Activated T-helper 1 cell treated with anti-CD3 and anti-CD28 coated beads, Interleukin-12 subunit alpha, Interleukin-12 subunit beta, Interleukin-2, Interleukin-4 antibody, amounts not matched to agents 30 ng/mL and 10 ng/mL and 1 ng/mL, durations not matched to agents 14 hours and 24 hours and 36 hours (primary cell): ENCODE measurements around the gene KRT77. TPM values are rescaled to one million over a fixed set of nuclear protein-coding genes. Genes with fewer than 3 reads are reported as not detected.
"Not testable (repeated sequence)": the region's sequence is repeated elsewhere in the genome, so short reads cannot be mapped to it uniquely, and the experiment has no call there.

Experiments
- DNase-seq: peaks from one replicate; pipeline ENCODE4 v3.0.0; 2021; ENCODE audit warnings: low spot score
- H3K27ac Mint-ChIP-seq: one replicate; pipeline ENCODE4 v1.8.0; 2021; ENCODE audit warnings: mild to moderate bottlenecking, mixed read lengths
- H3K27me3 Mint-ChIP-seq: one replicate; pipeline ENCODE4 v1.8.0; 2022; ENCODE audit warnings: mild to moderate bottlenecking, moderate library complexity, mixed read lengths; ENCODE audit not compliant: insufficient read depth
- H3K36me3 Mint-ChIP-seq: one replicate; pipeline ENCODE4 v1.8.0; 2021; ENCODE audit warnings: low read depth, mixed read lengths
- H3K4me1 Mint-ChIP-seq: one replicate; pipeline ENCODE4 v1.8.0; 2021; ENCODE audit warnings: low read depth, mixed read lengths
- H3K4me3 Mint-ChIP-seq: one replicate; pipeline ENCODE4 v1.8.0; 2021; ENCODE audit warnings: mild to moderate bottlenecking, moderate library complexity, mixed read lengths
- H3K9me3 Mint-ChIP-seq: one replicate; pipeline ENCODE4 v1.8.0; 2021; ENCODE audit warnings: mixed read lengths
- intact Hi-C: fragments of 100-400 bp; cut with micrococcal nuclease; formaldehyde crosslinking; loops from one replicate; pipeline ENCODE4 v1.15.1; 2024
- total RNA-seq: library from RNA; stranded (reverse); gene quantifications from 2 replicates; pipeline ENCODE4 v1.2.3, GENCODE V29; 2022

KRT77 gene
- total RNA-seq, 1 donor from 2014 or later: not detected

DNA sequence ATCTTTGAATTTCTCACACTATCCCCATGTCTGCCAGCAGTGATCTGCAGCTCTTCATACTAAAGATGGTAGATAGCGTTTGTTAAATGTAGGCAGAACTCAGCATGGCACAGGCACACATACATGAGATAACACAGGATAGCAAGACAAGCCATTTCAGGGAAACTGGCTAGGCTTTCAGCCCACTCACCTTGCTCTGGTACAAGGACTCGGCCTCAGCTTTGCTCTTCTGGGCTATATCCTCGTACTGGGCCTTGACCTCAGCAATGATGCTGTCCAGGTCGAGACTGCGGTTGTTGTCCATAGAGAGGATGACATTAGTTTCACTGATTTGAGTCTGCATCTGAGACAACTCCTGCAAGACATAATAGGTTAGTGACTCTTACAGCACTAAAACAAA, 26.2 kb downstream of the KRT77 start:
- Mint-ChIP-seq H3K9me3 (no peaks in the 10 kb centered on the region), H3K4me3 (no peak overlapping the region), H3K27ac (no peak overlapping the region), H3K27me3 (peaks cover 28% of the 10 kb centered on the region), H3K4me1 (peaks cover 11% of the 10 kb centered on the region), H3K36me3 (no peaks in the 10 kb centered on the region)
- intact Hi-C loops: no loop called here
- DNase-seq: no peak

DNA sequence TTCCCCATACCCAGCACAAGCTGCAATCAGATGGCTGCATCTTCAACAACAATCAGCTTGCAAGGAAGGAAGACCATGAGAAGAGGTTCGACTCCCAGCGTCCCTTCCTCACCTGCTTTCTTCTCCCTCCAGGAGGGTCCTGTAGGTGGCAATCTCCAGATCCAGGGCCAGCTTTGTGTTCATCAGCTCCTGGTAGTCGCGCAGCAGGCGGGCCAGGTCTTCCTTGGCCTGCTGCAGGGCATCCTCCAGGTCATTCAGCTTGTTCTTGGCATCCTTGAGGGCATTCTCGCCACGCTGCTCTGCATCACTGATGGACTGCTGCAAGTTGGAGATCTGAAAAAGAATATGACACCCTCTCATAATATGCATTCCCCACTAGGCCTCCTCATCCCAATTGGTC, 27.2 kb downstream of the KRT77 start:
- no peak for DNase-seq
- Mint-ChIP-seq H3K27ac (no peak overlapping the region), H3K9me3 (no peaks in the 10 kb centered on the region), H3K4me1 (peaks cover 4% of the 10 kb centered on the region), H3K4me3 (no peak overlapping the region), H3K36me3 (no peaks in the 10 kb centered on the region), H3K27me3 (peaks cover 28% of the 10 kb centered on the region)
- intact Hi-C loops: no loop called here

DNA sequence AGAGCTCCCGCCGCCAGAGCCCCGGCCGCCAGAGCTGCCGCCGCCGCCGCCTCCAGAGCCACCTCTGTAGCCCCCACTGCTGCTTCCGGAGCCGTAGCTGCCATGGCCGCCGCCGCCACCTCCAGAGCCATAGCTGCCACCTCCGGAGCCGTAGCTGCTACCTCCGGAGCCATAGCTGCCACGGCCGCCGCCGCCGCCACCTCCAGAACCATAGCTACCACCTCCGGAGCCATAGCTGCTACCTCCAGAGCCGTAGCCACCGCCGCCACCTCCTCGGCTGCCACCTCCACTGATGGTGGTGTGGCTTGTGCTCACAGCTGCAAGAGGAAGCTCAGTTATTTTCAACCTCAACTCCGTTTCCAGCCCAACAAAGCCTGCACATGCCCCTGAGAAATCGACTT, 28.0 kb downstream of the KRT77 start:
- intact Hi-C loops: no loop called here
- Mint-ChIP-seq H3K36me3 (no peaks in the 10 kb centered on the region), H3K4me3 (no peak overlapping the region), H3K4me1 (no peaks in the 10 kb centered on the region), H3K9me3 (no peaks in the 10 kb centered on the region), H3K27ac (no peak overlapping the region), H3K27me3 (peaks cover 25% of the 10 kb centered on the region)
- DNase-seq: no peak

DNA sequence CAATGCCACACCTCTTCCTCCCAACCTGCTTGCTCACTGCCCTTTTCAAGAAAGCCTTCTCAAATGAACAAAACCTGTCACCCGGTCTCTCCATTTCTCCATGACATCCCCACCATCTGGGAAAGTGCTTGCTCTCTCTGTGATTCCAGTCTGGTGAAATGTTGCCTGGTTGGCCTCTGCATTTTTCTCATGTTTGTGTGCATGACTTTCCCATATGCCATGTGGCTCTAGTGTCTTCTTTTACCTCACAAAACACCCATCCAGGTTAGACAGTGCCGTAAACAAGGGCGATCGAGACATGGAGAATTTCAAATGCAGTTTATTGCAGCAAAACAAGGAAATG, 28.9 kb downstream of the KRT77 start:
- H3K27me3 Mint-ChIP-seq: peaks cover 24% of the 10 kb centered on the region
- no peak for DNase-seq
- intact Hi-C loops: no loop called here
- H3K4me3 Mint-ChIP-seq: no peak overlapping the region
- no peaks in the 10 kb centered on the region for H3K36me3 Mint-ChIP-seq
- no peaks in the 10 kb centered on the region for H3K9me3 Mint-ChIP-seq
- no peaks in the 10 kb centered on the region for H3K4me1 Mint-ChIP-seq
- H3K27ac Mint-ChIP-seq: no peak overlapping the region

DNA sequence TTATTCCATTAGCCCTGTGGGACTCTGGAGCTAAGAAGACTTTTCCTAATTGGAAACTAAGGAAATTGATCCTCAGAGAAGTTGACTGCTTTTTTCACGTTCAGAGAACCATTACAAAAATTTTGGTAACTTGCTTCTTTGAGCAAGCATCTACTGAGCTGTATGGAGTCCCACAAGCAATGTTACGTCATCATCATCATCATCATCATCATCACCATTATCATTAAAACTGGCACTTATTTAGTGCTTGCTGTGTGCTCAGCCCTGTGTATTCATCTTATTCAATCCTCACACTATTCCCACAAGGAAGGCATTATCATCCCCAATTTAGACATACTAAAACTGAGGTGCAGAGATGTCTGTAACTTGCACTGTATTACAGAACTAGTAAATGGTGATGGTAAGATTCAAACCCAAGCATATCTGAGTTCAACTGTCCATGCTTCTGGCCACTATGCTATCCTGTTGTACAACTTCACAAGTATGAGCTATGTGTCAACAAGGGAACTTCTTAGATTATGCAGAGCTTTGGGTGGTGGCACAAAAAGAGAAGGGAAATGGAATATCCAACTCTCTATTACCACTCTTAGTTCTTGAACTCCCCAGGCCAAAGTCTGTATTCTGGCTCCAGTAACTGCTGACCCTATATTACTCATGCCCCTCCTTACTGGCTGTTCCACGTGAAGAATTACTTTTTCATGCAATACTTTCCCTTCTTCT, 29.5 kb downstream of the KRT77 start:
- Mint-ChIP-seq H3K4me1 (no peaks in the 10 kb centered on the region), H3K27ac (no peak overlapping the region), H3K4me3 (no peak overlapping the region), H3K27me3 (peaks cover 24% of the 10 kb centered on the region), H3K9me3 (no peaks in the 10 kb centered on the region), H3K36me3 (no peaks in the 10 kb centered on the region)
- DNase-seq: no peak
- intact Hi-C loops: no loop called here

DNA sequence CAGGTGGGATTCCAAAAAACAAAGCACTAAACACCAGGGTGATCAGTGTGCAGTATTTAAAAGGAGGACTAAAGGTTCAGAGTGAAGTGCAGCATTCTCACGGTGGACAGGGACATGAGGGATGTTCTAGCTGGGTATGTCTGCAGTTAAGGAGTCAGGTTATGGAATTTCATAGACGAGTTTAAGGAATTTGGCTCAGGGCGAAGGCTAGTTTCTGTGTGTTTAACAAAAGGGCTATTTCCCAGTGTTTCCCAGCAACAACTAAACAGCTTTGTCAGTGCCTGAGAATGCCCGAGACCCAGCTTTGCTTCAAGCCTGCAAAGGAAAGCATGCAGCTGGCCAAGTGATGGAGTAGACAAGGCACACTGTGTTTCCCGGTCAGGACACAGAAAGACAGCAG, 30.1 kb downstream of the KRT77 start:
- Mint-ChIP-seq H3K4me3 (no peak overlapping the region), H3K27ac (no peak overlapping the region), H3K36me3 (no peaks in the 10 kb centered on the region), H3K9me3 (no peaks in the 10 kb centered on the region), H3K27me3 (peaks cover 20% of the 10 kb centered on the region), H3K4me1 (no peaks in the 10 kb centered on the region)
- intact Hi-C loops: no loop called here
- no peak for DNase-seq

DNA sequence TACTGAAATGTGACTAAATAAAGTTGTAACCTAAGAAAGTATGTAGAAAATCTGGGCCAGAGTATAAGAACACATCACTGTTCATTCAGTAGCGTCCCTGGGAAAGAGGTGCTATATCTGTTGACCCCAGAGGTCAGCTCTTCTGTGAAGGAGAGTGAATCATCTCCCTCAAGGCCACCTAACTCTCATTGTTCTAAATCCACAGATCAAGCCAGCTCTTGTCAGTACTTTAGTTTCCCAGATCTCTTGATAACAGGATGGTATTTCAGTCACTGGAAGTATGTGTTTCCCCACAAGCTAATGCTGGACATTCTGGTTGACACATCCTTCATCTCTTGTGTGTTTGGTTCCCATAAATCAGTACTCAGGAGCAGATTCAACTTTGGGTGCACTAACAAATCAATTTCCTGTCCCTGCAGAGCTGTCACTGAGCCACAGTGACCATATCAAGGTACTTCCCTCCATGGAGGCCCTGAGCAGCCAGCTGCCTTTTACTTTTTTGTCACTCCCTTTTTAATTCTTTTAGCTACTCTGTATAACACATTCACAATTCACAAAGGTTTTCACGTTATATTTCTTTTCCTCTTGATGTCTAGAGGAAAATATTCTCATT, 30.9 kb downstream of the KRT77 start:
- Mint-ChIP-seq H3K4me3 (no peak overlapping the region), H3K27ac (no peak overlapping the region), H3K36me3 (no peaks in the 10 kb centered on the region), H3K9me3 (no peaks in the 10 kb centered on the region), H3K27me3 (peaks cover 17% of the 10 kb centered on the region), H3K4me1 (no peaks in the 10 kb centered on the region)
- intact Hi-C loops: no loop called here
- no peak for DNase-seq

DNA sequence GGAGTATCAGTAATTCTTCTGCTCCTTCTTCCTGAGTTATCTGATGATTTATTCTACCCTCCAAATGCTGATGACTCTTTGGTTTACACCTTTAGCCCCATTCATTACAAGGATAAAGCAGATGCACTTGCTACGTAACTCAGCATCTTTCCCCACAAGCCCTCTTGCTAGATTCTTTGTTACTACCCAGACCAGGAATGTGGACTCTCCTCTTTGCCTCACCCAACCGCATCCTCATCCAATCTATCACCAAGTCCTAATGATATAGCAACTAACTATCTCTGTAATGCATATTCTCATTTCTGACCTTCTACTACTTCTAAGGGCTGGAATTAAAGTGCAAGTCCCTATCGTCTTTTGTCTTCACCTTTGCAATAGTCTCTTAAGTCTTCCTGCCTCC, 32.4 kb downstream of the KRT77 start:
- intact Hi-C loops: no loop called here
- Mint-ChIP-seq H3K9me3 (no peaks in the 10 kb centered on the region), H3K4me1 (no peaks in the 10 kb centered on the region), H3K27me3 (peaks cover 14% of the 10 kb centered on the region), H3K36me3 (no peaks in the 10 kb centered on the region), H3K4me3 (no peak overlapping the region), H3K27ac (no peak overlapping the region)
- DNase-seq: no peak

DNA sequence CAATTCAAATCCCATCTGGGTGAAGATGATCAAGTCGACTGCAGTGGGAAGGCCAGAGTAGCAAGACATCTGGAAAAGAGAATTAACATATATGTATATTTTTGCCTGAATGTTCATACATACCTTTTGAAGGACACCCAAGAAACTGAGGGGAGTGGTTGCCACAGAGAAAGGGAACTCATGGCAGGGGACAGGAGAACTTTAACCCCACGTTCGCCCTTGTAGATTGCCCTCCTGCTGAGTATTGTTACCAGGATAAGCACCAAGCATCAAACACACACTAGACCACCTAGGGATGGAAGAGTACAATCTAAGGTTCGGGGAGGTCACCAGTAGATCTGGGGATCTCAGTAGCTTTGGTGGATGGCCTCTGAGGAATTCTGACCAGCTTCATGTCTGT, 32.8 kb downstream of the KRT77 start:
- H3K9me3 Mint-ChIP-seq: no peaks in the 10 kb centered on the region
- H3K4me3 Mint-ChIP-seq: no peak overlapping the region
- intact Hi-C loops: no loop called here
- no peak for DNase-seq
- no peaks in the 10 kb centered on the region for H3K4me1 Mint-ChIP-seq
- H3K27me3 Mint-ChIP-seq: peaks cover 11% of the 10 kb centered on the region
- no peaks in the 10 kb centered on the region for H3K36me3 Mint-ChIP-seq
- H3K27ac Mint-ChIP-seq: no peak overlapping the region

DNA sequence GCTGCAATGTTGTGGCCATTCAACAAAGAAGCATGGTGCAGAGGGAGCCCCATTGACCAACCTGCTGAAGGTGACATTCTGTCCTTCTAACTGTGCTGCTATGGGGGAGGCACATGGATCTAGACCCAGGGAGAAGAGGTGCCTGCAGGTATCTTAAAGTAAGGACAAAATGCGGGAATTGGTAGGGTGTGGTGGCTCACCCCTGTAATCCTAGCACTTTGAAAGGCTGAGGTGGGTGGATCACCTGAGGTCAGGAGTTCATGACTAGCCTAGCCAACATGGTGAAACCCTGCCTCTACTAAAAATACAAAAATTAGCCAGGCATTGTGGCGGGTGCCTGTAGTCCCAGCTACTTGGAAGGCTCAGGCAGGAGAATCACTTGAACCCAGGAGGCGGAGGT, 33.4 kb downstream of the KRT77 start:
- H3K27ac Mint-ChIP-seq, H3K9me3 Mint-ChIP-seq, H3K4me3 Mint-ChIP-seq, H3K4me1 Mint-ChIP-seq, H3K36me3 Mint-ChIP-seq, intact Hi-C loops, DNase-seq: not testable (repeated sequence)
- H3K27me3 Mint-ChIP-seq: peaks cover 11% of the 10 kb centered on the region

DNA sequence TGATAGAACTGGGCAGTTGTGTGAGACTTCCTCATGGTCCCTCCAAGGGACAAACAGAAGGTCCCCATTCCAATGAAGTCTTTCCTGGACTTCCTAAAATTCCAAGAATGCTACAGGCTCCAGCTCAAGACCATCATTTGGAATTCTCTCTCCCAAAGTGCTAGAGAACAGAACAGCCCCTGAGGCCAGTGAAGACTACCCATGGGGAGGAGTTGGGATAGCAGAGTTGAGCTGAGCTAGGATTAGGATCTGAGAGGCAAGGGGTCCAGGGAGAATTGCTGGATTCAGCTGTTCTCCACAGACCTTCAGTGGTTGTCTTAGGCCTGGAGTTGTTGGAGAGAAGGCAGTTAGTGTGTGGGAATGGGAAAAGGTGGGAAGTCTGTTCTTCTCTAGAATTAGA, 33.9 kb downstream of the KRT77 start:
- Mint-ChIP-seq H3K27ac (no peak overlapping the region), H3K27me3 (peaks cover 9% of the 10 kb centered on the region), H3K4me1 (no peaks in the 10 kb centered on the region), H3K4me3 (no peak overlapping the region), H3K36me3 (no peaks in the 10 kb centered on the region), H3K9me3 (no peaks in the 10 kb centered on the region)
- no peak for DNase-seq
- intact Hi-C loops: no loop called here

DNA sequence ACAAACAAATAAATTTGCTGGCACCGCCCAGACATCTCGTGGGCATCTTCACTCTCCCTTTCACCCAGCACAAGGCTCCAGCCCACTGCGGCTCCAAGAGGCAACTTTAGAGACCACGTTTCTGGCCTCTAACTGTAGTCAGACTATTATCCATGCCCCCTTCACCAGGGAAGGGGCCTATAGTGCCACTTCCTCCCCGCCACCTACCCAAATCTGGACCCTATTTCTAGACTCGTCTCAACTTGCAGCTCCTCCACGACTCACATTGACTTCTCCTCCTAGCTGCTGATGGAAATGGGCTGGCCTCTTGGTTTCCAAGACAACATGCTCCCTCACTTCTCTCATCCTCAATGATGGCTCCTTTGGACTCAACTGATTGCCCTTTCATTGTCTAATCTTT, 35.4 kb downstream of the KRT77 start:
- intact Hi-C loops: no loop called here
- no peak overlapping the region for H3K27ac Mint-ChIP-seq
- H3K27me3 Mint-ChIP-seq: peaks cover 15% of the 10 kb centered on the region

DNA sequence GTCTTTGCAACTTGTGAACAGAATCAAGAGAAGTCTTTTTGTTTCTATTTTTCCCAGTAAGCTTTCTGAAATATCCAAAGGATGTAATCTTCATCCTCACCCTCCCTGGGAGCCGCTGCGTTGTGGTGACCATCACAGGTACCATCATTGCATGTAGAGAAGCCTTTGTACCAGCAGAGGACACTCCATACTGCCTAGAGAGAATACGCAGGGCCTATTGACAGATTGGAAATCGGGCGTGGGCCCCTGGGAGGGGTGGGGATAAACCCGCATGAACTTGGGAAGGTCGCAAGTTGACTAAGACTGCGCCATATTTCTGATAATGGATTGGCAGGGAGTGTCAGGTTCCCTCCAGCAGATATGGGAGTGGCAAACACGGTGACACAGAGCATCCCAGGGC, 35.8 kb downstream of the KRT77 start:
- H3K9me3 Mint-ChIP-seq: no peaks in the 10 kb centered on the region
- intact Hi-C loops: no loop called here
- no peaks in the 10 kb centered on the region for H3K4me1 Mint-ChIP-seq
- peaks cover 15% of the 10 kb centered on the region for H3K27me3 Mint-ChIP-seq
- no peaks in the 10 kb centered on the region for H3K36me3 Mint-ChIP-seq
- no peak overlapping the region for H3K27ac Mint-ChIP-seq
- DNase-seq: no peak
- no peak overlapping the region for H3K4me3 Mint-ChIP-seq

More for the DNA sequence above, 35.4 kb downstream of the KRT77 start:
- Mint-ChIP-seq H3K4me1 (no peaks in the 10 kb centered on the region), H3K4me3 (no peak overlapping the region), H3K9me3 (no peaks in the 10 kb centered on the region), H3K36me3 (no peaks in the 10 kb centered on the region)
- no peak for DNase-seq

DNA sequence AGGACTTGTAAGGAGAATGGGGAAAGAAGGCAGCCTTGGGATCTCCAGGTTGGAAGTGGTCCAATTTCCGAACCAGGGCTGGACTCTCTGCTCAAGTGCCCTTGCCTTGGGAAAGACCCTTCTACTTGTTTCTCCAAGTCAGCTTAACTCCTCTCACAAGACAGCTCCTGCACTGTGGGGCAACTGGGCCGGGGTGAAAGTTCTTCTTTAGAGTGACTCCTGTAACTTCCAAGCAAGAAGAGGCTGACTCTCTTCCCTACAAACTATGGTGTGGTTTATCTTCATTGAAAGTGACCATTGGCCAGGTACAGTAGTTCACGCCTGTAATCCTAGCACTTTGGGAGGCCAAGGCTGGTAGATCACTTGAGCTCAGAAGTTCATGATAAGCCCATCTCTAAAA, 36.9 kb downstream of the KRT77 start:
- Mint-ChIP-seq H3K4me3 (no peak overlapping the region), H3K36me3 (no peaks in the 10 kb centered on the region)
- intact Hi-C loops: no loop called here

More for the DNA sequence above, 36.9 kb downstream of the KRT77 start:
- Mint-ChIP-seq H3K27me3 (peaks cover 15% of the 10 kb centered on the region), H3K27ac (no peak overlapping the region), H3K4me1 (no peaks in the 10 kb centered on the region), H3K9me3 (no peaks in the 10 kb centered on the region)
- DNase-seq: no peak
